Measurements from ENCODE around the gene GFM1.

The GFM1 gene

DNA sequence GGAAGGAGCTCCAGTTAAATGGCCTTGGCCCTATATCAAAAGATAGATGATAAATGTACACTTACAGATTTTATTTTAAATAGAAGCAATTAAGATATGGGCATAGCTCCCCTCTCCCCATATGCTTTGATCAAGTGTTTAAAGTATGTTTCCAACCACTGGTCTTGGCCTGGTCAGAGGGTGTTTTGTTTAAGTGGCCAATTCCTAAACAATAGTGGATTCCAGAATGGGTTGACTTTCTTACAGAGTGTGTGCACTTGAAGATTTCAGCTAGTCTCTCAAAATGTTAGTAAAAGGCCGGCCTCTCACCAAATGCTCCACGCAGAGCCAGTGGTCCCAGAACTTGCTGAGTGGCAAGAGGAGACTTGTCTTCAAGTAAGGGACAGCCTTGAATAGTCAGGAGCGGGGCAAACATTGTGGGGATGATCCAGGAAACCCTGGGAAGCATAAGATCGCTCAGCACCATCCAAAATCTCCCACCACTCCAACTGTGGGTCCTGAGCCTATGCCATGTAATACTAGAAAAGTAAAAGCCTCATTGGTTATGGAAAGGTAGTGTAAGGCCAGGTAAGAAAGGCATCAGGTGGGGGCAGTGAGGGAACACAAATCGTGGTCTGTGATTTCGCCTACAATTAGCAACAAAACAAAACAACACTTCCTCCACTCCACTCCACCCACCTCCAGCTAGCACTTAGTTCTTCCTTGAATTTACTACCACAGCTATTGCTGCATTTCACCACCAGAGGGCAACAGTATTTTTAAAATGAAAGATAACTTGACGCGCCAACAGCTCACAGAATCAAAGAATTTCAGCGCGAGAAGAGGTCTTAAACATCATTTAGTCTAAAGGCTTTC is 83.1 kb downstream of the GFM1 start:
- peak in 7 of 14 donors; percentile 8 to 47 (median 22) for DNase-seq

DNA sequence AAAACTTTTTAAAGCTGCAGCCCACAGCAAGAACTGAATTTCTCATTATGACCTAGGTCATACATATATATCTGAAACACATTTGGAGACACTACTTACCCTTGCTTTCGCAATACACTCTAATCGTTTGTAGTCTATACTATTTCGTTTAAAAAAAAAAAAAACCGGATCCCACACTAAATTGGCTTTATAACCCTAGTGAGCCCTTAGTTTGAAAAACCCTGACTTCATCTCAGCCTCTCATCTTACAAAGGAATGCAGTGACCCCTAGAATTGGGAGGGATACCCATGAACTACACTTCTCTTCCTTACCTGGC is 83.7 kb downstream of the GFM1 start:
- DNase-seq, result no peak

DNA sequence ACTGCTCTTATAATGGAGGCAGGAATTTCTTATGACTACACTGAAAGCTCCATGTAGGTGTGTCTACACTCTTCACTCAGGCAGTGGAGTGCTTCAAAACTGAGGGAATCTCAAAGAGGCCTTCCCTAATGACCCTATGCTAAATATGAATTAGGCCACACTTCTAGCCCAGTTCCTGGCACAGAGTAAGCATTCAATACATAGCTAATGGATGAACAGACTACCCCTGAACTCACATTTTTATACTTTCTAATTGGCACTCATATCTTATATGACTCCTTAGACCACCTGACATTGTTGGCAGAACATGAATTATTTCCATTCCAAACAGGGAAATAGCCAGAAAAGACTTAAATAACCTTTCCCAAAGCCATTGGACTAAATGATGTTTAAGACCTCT is 84.5 kb downstream of the GFM1 start:
- no peak for DNase-seq

- DNase-seq, result no peak
Measured at GRCh38 chr3:158731486-158731885, 87.2 kb downstream of the GFM1 start.

GRCh38 chr3:158731938-158732855 is 87.9 kb downstream of the GFM1 start, which contains the start of gene RARRES1:
TSS of gene RARRES1 (minus strand) at chr3:158732457. CDS start at chr3:158732415, 42 bp downstream.
- peak in 4 of 14 donors; percentile 22 to 63 (median 45) for DNase-seq

DNA sequence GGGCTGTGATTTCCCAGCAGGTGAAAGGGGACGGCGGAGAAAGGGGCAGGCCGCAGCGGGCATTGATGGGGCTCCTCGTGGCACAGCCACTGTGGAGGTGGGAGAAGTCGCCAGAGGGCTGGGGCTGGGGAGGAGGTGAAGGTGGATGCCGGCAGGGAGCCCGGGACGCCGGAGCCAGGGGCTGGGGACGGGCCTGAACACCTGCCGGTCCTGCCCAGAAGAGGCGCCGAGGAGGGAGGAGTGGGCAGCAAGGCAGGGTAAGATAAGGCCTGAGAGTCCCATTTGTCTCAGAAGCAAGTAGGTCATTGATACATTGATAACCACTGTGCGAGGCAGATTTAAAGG is 88.5 kb downstream of the GFM1 start:
- peak in 2 of 14 donors; percentile 24 to 38 for DNase-seq

DNA sequence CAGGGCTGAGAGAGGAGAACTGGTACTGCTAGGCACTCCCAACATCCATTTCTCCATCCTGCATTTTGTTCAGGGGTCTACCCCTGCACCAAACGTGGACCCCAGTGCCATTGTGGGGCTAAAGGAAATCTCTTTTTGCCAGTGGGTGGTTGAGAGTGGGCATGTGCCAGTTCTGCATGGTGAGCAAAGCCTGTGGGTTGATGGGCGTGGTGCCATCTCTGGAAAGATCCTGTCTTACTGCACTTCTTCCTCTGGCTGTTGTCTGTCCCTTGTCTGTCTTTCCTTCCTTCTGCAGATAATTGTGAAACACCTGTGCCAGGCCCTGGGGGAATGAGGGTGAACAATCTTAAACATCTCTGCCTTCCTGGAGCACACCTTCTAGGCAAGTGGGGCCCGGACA is 89.3 kb downstream of the GFM1 start:
- peak in 1 of 14 donors; percentile 23 for DNase-seq

GRCh38 chr3:158735296-158736033 is 91.1 kb downstream of the GFM1 start:
- DNase-seq, result no peak

- DNase-seq, result no peak
Measured at GRCh38 chr3:158737410-158737809, 93.1 kb downstream of the GFM1 start.

DNA sequence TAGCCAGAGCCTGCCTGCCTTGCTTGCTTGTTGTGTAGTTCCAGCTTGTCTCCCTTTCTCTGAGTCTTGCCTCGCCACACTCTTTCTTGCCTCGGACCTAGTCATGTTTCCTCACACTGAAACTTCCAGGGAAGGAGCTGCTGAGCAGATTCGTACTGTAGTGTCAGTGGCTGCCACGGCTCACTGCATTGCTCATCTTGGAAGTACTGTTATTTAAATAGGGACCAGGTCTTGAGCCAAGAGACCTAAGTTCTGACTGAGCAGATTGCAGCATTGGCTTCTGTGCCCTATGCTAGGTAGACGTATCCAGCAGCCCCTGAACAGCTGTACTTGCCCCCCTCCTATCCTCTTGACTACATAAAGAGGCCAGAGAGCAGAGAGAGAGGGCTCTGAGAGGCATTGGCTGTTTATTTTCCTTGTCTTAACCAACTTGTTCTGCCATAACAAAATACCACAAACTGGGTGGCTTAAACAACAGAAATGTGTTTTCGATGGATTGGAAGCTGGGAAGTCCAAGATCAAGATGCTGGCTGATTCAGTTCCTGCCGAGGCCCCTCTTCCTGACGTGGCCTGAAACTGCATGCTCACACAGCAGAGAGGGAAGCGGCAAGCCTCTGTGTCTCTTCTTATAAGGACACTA is 93.8 kb downstream of the GFM1 start:
- no peak for DNase-seq

DNA sequence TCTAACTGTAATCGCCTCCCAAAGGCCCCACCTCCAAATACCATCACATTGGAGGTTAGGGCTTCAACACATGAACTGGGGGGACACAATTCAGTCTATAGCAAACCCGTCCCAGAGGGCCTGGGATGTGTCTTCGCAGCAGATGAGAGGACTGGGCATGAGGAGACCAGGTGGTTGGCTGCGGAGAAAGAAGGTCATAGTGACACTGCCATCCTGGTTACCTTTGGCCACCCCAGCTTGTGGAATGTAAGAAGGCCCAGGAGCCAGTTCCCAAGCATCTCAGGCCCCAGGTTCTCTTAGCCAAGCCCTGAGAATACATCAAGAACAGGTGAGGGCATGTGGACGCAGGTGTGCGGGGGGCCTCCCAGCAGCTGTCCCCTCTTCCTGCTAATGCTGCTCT is 94.3 kb downstream of the GFM1 start:
- no peak for DNase-seq

DNA sequence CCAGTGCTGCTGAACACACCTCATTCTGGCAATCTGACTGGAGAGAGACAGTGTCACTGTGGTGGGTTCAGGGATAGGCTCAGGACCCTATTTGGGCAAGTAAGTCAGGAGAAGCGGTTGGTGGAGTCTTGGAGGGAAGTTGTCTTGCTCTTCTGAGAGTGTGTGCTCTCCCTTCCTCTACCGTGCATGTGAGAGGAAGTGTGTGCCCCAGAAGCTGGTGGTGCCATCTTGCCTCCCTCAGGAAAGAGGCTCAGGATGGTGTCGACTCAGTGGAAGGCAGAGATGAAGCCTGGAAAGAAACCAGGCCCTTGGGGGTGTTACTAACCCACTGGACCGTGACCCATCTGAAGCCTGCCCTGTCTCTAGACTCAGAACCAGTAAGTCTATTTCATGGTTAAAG is 94.8 kb downstream of the GFM1 start:
- DNase-seq, result no peak

DNA sequence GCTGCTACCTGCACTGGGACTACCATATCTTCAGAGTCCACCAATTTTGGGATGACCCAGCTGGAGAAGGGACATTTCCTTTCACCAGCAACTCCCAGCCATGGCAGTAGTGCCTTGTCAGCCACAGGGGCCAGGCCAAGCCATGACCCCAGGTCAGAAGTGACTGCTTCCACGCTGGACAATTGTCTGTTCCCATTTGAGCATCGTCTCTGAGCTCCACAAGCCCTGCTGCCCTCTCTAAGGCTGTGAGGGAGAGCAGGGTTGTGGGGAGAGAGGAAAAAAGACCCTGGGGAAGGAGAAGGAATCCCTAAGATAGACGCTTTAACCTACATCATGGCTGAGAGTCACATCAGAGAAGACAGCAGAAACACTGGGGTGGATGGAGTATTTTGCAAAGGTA is 95.3 kb downstream of the GFM1 start:
- no peak for DNase-seq
